Measurements from ENCODE around the gene TMEM169.
A peak's percentile ranks its signal among the peaks of the same experiment; 100 is the strongest.

Gene TMEM169

DNA sequence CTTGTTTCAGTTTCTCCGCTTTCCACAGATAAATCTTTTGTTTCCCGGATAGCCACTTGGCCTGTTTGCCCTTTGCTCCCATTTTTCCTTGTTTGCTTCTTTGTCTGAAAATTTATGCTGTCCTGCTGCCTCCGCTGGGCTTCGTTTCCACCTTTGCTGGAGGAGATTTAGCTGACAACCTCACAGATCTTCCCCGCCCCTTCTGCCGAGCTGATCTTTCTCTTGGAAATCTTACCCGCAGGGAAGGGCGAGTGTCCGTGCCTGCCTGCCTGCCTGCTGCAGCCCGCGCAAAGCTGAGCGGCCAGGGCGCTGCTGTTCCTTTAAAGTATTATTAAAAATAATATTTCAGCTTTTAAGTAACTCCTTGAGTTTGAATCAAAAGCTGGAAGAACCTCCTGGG, 26.0 kb downstream of the TMEM169 start:
- DNase-seq, result no peak

DNA sequence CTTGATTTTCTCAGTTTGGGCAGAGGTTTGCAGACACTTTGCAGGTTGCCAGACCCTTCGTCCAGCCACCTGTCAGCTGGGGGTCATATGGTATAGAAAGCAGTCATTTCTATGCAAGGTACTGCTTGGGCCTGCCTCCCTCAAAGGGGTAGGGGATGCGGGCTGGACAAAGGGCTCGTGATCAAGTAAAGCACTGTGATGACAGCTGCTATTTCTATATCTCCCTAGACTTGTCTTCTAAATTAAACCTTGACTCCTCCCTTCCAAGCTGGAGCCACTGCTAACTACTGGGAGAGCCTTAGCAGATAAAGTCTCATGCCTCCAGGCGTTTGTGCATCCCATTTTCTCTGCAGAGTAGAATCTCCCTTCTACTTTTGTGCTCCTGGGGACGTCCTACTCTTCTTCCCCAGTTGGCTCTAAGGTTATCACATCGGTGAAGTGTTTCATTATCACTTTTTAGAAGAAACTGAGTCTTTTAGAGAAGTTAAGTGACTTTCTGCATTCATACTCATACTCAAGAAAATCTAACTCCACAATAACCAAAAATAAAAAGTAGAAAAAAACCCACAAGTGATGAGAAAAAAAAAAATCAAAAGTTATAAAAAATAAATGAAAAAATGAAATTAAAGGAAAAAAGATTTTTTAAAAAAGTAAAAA, 26.7 kb downstream of the TMEM169 start:
- no peak for DNase-seq

GRCh38 chr2:216108967-216109921, 27.5 kb downstream of the TMEM169 start, which contains the start of gene XRCC5:
Gene XRCC5, plus strand, starts transcription at chr2:216109348. Its CDS starts 89 bp downstream, at chr2:216109437.
- peak; percentile 88 to 96 for DNase-seq

DNA sequence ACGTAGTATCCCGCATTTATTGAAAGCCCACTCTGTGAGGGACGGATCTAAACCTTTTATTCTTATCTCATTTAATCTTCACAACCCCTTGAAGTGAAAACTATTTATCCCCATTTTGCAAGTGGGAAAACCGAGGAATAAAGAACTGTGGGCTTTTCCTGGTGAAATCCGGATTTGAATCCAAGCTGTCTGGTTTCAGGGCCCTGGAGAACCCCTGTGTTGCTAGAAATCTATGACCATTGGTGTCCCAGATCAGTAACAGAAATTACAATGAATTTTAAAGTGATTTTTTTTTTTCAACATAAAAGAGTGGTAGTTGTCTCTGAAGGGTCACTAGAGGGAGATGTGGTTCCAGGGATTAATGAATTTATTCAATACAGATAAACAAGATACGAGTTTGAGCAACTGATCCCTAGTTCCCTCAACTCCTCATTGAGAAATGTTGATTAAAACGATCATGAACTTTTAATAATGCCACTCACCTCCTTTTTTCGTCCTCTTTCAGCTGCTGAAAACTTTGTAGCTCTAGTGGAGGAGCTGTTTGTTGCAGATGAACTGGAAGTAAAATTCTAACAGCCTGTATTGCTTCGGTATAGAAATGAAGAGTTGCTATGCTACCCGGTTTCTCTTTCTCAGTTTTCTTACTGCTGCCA, 28.4 kb downstream of the TMEM169 start:
- peak in 1 of 2 experiments; percentile 32 for DNase-seq

DNA sequence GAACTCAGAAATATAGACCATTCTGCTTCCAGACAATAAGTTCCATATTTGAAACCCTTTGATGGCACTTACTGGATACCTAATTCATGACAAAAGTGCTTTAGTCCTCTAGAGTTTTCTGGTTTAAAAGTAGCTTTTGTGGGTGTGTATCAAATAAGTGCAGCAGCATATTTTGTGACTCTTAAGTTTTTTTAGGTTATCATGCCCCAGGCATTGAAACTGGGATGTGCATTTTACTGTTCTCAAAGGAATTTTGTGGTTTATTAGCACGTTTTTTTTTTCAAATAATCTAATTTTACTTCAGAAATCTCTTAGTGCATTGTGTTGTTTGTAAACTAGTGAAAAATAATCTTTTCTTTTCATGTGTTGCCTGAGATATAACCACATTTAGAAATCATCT, 28.9 kb downstream of the TMEM169 start:
- no peak for DNase-seq

GRCh38 chr2:216111122-216111521, 29.4 kb downstream of the TMEM169 start:
- DNase-seq, result no peak

GRCh38 chr2:216112926-216113325, 31.2 kb downstream of the TMEM169 start:
- no peak for DNase-seq

DNA sequence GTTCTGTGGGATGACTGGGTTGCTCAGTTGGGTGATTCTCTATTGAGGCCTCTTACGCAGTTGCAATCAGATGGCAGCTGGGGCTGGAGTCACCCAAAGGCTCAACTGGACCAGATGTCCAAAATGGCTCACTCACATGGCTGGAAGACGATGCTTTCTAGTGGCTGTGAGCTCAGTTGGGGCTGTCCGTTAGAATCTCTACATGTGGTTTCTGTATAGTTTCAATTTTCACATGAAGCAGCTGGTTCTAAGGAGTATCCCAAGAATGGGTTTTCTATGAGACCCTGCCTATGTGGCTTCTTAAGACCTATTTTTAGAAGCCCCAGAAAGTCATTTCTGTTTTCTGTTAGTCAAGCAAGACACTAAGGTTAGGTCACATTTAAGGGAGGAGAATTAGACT, 31.9 kb downstream of the TMEM169 start:
- DNase-seq, result peak in 1 of 2 experiments; percentile 8

GRCh38 chr2:216114382-216114713, 32.6 kb downstream of the TMEM169 start:
- DNase-seq, result no peak

- peak; percentile 97 to 98 for DNase-seq
These were observed 33.2 kb downstream of the TMEM169 start for GRCh38 chr2:216114714-216115531.

GRCh38 chr2:216116418-216116817, 34.7 kb downstream of the TMEM169 start:
- peak in 1 of 2 experiments; percentile 62 for DNase-seq

DNA sequence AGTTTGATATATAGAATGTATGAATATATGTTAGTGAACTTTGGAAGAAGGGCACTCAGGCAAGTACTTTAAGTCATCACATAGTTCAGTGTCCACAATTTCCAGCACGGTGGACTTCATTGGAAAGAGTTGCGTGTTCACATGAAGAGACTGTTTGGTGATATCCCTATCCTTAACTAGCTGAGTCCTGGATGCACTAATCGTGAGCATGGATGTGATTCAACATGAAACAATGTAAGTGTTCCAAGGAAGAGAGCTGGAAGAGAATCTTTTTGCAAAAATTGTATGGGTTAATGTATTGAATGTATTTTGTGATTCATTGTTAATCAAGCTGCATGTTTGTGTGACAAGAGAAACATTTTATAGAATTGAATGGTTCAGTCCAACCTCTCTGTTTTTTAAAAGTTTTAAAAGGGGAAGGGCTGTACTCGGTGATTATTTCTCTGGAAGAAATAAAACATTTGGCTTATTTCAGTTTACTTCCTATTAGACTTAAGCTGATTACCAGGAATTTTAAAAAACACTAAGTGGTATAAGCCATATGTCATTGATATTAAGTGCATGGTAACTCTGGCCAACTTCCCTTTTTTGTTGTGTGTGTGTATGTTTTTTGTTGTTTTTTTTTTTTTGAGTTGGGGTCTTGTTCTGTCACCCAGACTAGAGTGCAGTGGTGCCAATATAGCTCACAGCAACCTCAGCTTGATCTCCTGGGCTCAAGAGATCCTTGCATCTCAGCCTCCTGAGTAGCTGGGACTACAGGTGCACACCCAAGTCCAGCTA, 36.0 kb downstream of the TMEM169 start:
- peak in 1 of 2 experiments; percentile 19 for DNase-seq

GRCh38 chr2:216118474-216118873, 36.8 kb downstream of the TMEM169 start:
- no peak for DNase-seq

GRCh38 chr2:216119146-216119545, 37.4 kb downstream of the TMEM169 start:
- DNase-seq, result no peak

- DNase-seq, result peak; percentile 24 to 70
These were observed 38.3 kb downstream of the TMEM169 start for GRCh38 chr2:216119986-216120385.

DNA sequence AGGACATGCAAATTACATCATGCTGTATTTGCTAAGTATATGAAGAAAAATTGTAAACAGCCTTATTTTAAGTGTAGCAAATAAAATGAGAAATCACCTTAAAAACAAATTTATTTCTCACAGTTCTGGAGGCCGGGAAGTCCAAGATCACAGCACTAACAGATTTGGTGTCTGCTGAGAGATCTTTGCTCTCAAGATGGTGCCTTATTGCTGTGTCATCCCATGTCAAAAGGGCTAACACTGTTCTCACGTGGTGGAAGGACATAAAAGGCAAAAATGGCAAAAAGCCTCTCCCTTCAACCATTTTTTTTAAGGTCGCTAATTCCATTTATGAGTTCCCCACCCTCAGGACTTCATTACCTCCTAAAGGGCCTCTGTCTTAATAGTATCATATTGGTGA, 39.5 kb downstream of the TMEM169 start:
- no peak for DNase-seq

- DNase-seq, result no peak
These were observed 45.2 kb downstream of the TMEM169 start for GRCh38 chr2:216126943-216127342.

- peak in 1 of 2 experiments; percentile 11 for DNase-seq
These were observed 48.7 kb downstream of the TMEM169 start for GRCh38 chr2:216130346-216130971.

- no peak for DNase-seq
These were observed 49.6 kb downstream of the TMEM169 start for GRCh38 chr2:216131175-216131926.

DNA sequence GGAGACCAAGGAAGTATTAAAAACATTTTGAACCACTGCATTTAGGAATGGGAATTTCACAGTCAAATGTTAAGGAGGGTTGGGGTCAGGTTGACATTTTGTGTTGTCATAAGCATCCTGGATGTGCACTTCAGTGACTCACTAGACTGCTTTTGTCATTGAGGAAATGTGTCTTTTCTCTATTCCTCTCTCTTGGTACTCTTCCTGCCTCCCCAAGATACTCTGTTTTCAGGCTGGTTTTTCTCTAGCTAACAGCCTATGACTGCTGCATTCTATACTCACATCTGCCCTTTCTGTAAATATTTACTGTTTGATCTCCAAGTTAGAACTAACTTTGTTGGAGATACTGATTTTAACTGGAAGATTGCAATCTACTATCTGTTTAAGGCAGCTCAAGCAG, 50.9 kb downstream of the TMEM169 start:
- no peak for DNase-seq

DNA sequence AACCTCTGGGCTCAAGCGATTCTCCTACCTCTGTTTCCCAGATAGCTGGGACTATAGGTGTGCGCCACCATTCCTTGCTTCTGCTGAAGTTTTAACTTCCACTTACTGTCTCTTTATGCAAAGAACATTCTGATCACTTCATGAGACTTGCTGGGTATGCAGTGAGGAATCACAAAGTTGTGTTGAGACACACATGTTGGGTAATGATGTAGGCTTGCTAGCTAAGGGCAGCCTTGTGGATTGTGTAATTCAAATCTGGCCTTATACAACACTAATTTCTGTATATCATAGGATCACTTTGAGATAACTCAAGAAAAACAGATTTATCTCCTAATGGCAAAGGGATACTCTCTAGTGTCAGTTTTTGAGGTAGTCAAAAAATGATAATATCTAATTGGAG, 51.7 kb downstream of the TMEM169 start:
- DNase-seq, result no peak

All from NCI-H524 (cell line).